GM18858 (cell line): Measurements from ENCODE around the gene PLCD1.

Experiments used
- ATAC-seq: cut with Tn5 transposase; IDR thresholded peaks from one replicate; pipeline ENCODE4 v1.9.1; 2021; ENCODE audit not compliant: unreplicated experiment

Gene PLCD1

DNA sequence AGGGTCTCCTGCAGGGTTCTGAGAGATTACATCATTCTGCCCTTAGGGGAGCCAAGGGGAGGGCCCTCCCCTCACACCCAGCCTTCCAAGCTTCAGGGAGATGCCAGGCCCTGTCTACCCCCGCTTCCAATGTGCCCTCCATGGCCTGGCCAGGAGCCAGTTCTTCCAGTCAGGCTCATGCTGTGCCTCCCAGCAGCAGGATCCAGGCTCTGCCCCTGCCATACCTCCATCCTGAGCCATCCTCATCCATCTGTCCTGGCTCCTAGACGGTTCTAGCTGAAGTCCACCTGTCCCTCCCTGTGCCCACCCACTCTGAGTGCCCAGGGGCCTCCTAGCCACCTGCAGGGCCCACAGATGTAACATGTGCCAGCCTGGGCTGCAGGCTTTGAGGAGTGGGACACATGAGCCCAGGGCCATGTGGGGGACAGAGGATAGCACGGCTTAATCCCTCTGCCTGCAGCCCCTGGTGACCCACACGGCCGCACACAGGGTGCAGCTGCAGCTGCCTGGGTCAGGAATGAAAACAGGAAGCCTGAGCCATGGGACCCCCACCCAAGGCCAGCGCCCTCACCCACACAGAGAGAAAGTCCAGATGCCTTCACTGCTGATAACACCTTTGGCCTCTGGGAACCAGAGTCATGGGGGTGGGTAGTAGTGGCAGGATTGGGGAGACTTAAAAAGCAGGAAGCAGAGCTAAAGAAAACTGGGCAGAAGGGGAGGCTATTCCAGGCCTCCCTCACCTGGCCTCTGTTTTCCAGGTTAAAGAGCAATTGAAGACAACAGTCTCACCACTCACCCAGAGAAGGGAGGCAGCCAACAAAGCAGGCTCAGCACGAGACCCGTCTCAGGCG is 11.8 kb downstream of the PLCD1 start:
- ATAC-seq, result no peak

DNA sequence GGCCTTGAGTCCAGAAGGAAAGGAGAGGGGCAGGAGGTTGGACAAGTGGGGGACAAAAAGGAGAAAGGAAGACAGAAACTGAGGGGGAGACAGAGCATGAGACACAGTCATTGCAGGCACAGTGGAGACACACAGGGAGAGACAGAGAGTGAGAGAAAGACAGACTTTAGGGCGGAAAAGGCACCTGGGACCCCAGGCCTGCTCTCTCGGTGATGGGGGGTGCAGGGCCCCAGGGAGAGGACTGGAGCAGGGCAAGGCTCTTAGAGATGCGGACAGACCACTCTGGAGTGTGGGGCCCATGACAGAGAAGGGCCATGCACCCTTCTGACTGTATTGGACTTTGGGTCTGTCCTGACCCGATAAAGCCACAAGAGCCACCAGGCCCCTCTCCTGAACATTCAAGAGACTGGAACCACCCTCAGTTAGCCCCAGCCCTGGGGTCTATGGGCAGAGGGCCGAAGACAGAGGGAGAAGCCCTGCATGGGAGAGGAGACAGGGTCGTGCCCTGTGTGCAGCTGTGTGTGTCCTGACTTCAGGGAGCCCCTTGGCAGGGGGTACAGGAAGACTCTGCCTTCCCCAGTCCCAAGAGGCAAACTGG is 12.5 kb downstream of the PLCD1 start:
- ATAC-seq, result no peak

- ATAC-seq, result no peak
Observed at GRCh38 chr3:38016410-38016809, 13.0 kb downstream of the PLCD1 start.

DNA sequence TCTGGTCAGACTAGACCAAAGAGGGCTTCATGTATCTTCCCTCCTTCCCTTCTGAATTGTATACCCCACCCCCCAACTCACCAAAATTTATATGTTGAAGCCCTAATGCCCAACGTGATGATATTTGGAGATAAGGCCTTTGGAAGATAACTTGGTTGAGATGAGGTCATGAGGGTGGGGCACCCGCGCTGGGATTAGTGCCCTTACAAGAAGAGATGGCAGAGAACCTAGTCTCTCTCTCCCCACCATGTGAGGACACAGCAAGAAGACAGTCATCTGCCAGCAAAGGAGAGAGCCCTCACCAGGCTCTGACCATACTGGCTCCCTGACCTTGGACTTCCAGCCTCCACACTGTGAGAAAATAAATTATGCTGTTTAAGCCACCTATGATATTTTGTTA is 13.5 kb downstream of the PLCD1 start:
- ATAC-seq, result no peak

DNA sequence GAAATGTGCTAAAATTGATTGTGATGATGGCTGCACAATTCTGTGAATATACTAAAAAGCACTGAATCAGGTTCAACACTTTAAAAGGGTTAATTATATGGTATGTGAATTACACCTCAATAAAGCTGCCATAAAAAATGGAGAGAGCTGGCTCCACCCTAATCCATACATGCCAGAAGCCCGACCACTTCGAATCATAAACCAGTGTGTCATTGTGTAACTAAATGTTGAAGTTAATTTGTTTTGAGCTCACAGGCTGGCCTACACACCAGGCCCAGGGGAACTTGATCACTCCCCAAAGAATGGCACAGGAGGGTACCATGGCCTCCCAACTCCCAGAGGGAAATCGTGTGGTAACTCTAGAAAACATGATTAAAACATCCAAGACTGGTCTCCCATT is 14.0 kb downstream of the PLCD1 start:
- no peak for ATAC-seq

DNA sequence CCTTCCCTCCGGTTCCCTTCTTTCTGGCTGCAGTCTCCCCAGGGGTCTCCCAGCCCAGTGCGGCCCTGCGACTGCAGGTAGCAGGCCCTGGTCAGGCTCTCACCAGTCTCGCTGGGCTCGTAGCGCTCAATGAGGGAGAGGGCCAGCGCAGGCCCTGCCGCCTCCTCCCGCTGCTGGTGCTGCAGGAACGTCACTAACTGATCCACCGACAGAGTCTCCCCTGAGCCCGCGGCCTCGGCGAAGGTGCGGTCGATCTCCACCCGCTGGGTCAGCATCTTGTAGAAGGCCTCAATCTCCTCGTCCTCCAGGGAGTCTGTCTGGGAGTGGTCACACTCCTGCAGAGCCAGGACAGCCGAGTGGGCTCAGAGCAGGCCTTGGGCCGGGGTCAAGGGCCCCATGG is 18.3 kb downstream of the PLCD1 start:
- ATAC-seq, result no peak

DNA sequence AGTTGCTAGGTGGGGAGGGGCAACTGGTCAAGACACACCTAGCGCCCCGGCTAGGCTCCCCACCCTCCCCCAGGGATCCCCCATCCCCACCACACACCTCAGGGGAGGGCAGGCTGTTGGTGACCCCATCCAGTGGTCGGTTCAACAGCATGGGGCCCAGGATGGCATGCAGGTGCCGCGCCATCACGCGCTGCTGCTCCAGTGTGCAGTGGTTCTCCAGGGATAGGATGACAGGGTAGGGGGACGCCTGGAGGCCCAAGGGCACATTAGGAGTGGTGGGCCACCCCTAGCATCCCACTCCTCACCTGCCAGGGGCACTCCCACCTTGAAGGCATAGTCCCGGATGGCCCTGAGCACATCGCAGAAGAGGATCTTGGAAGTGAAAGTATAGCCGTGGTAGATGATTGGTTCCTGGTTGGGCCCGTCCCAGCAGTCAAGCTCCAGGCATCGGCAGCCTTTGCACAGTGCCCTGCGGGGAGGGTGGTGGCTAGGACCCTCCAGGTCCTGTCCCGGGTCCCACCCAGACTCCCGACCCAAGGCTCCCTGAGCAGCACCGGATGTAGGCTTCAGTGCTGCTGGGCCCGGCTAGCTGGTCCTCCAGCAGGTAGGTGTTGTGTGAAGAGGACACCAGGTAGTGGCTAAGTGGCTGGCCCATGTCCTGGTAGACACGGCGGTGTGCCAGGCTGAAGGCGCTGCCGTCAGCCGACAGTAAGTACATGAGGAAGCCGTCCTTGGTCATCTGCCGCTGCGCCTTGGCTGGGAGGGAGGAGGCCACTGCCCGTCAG is 19.4 kb downstream of the PLCD1 start:
- no peak for ATAC-seq

GRCh38 chr3:38008971-38009580 is 20.4 kb downstream of the PLCD1 start:
- ATAC-seq, result no peak

DNA sequence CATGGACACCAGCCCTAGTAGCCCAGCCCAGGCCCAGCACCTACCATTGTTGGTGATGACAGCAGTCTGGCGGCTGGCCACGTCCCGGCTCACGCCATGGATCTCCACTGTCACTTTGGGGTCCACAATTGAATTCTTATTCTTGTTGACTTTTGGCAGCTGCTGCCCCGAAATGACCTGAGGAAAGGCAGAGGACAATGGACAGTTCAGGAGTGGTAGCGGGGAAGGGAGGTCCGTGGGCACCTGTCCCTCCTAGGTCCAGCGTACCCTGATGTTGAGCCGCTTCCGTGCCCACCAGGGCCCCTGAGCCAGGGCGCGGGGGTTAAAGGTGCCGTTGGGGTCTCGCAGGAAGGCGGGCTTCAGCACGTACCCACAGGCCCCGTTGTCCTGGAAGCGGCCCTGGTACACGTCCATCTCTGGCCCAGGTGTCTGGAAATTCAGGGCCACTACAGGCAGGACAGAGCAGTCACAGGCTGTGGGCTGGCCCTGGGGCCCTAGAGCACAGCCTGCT is 21.2 kb downstream of the PLCD1 start:
- ATAC-seq, result no peak

DNA sequence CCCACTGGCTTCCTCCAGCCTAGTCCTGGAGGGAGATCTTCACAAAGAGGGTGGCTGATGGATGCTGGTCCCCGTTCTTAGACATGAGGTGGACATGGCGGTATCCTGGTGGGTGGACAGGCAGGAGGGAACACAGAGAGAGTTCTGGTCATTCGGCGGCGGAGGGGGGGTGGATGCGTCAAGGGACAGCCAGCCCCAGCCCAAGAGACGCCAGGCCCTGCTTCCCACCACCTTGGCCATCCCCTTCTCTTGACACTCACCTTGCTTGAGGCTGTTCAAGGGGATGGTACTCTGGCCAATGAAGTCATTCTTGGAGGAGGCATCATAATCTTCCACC is 21.7 kb downstream of the PLCD1 start:
- no peak for ATAC-seq

GRCh38 chr3:38006445-38006995 is 22.9 kb downstream of the PLCD1 start:
- ATAC-seq, result no peak

- ATAC-seq, result no peak
Observed at GRCh38 chr3:38006031-38006430, 23.4 kb downstream of the PLCD1 start.

DNA sequence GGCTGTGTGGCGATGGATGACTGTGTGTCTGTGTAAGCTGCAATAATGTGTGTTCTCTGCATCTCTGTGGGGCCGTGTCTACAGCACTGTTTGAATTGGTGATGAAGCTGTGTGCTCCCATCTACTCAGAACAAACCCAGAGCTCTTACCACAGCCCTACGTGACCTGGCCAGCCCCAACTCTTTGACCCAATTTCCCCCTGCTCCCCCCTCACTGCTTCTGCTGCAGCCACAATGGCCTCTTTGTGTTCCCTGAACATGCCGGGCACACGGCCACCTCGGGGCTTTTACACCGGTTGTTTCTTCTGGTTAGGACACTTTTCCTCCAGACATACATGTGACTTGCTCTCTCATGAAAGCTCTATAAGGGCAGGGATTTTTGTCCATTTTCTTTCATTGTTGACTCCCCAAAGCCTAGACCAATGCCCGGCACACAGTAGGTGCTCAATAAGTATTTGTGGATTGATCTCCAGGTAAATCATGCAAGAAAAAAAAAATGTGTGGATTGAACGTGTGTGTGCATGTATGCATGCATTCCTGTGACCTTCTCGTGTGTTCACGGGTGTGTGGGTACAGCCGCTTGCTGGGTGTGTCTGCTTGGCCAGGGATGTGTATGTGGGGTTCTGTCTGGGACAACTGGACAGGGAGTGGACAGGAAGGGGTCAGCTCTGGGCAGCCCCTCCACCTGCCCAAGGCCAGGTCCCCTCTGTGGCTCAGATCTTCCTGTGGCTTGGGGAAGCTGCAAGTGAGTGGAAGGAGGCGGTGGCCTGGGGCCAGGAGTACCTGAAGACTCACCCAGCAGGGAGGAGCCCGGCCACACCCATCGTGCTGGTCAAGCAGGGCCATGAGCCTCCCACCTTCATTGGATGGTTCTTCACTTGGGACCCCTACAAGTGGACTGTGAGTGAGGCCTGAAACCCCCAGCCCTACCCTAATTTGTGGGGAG is 24.1 kb downstream of the PLCD1 start:
- no peak for ATAC-seq

GRCh38 chr3:38004415-38005075 is 24.9 kb downstream of the PLCD1 start:
- no peak for ATAC-seq

DNA sequence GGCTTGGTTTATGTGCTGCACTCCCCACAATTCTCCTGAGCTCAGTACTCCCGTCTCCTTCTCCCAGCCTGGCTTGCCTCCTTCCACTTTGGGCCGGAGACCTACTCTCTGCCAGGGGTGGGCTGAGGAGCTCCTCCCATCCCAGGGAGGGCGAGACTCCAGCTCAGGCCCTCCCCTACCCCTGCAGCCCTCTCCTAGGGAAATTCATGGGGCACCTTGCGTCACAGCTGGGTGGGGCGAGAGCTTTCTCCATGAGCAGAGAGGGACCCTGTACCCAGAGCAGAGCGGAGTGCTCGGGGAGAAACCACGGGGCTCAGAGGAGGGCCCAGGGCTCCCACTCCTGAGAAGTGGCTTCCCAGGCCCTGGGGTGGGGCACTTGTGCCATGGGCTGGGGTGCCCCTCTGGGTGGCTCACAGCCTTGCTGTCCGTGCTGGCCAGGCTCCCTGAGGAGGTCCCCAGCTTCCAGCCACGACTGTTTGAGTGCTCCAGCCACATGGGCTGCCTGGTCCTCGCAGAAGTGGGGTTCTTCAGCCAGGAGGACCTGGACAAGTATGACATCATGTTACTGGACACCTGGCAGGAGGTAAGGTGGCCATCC is 25.5 kb downstream of the PLCD1 start:
- no peak for ATAC-seq

- ATAC-seq, result no peak
Observed at GRCh38 chr3:38003371-38003816, 26.0 kb downstream of the PLCD1 start.

GRCh38 chr3:38002940-38003339 is 26.5 kb downstream of the PLCD1 start:
- ATAC-seq, result no peak

- no peak for ATAC-seq
Observed at GRCh38 chr3:38002291-38002876, 27.1 kb downstream of the PLCD1 start.
